ENCODE data around the gene SPX. TPM values are rescaled to one million over a fixed set of nuclear protein-coding genes. Genes with fewer than 3 reads are reported as not detected.

SPX gene
- polyA plus RNA-seq, 1 of the 3 experiments (the other 2 are of a cell fraction), result not detected

GRCh38 chr12:21576431-21576830, 50.3 kb downstream of the SPX start:
- DNase-seq, result peak; percentile 9
- ChIA-PET CTCF (interaction anchor here (0.9 kb wide), 1 partner anchor 75 kb away, joined by 4 read pairs; the partner anchor contains the start of genes GOLT1B and RECQL), POLR2A (no interaction called here)
- Histone ChIP-seq H3K4me1 (ENCODE audit: control insufficient read depth in 1 of 2, insufficient read depth in 2 of 2, low read depth in 1 of 2, low read length in 1 of 2) (no peaks in the 10 kb centered on the region; a peak in 1 of 4 replicates), H3K27ac (ENCODE audit: low read depth in 2 of 2, low read length in 1 of 2) (no peak overlapping the region), H3K9ac (no peak overlapping the region), H3K27me3 (ENCODE audit: insufficient read depth) (0 out of 2 replicates have a peak, but pooled peaks cover 4% of the 10 kb centered on the region), H3K9me3 (no peaks in the 10 kb centered on the region), H3F3A (replicated peaks; ENCODE audit: insufficient read depth) (no peaks in the 10 kb centered on the region), H2AFZ (ENCODE audit: low read depth) (no peak overlapping the region), H3K9me2 (no peaks in the 10 kb centered on the region), H3K4me2 (no peak overlapping the region), H3K4me3 (ENCODE audit: low read depth in 2 of 2, low read length in 1 of 2) (no peak overlapping the region), H3K79me2 (ENCODE audit: insufficient read depth) (no peaks in the 10 kb centered on the region), H4K20me1 (ENCODE audit: insufficient read depth) (no peaks in the 10 kb centered on the region), H3K36me3 (replicated peaks in 1 of 2; ENCODE audit: control insufficient read depth in 1 of 2, insufficient read depth in 2 of 2, low read length in 1 of 2) (no peaks in the 10 kb centered on the region)
- WGBS (ENCODE audit: low lambda C conversion rate), result 10% methylated on average over 2 of the region's 2 CpGs
- TF ChIP-seq GABPA (IDR thresholded peaks at IDR 0.05; ENCODE audit: low read depth), result no peak
- TF ChIP-seq GATA2 (CRISPR knock-in tag; IDR thresholded peaks at IDR 0.05), result peak; percentile 37; the same call in 1 of the 2 replicates
- TF ChIP-seq RCOR1 (IDR thresholded peaks at IDR 0.05; ENCODE audit: low read length), result 0 out of 2 replicates have a peak, but pooled peaks have one; percentile 13
- no peak for TF ChIP-seq YY1 (IDR thresholded peaks at IDR 0.05; ENCODE audit: low read depth)
- no peak for TF ChIP-seq RAD21 (IDR thresholded peaks at IDR 0.05; ENCODE audit: low read length)
- 0 out of 4 replicates have a peak, but pooled peaks of 1 of the 2 experiments have one; percentile 13 for TF ChIP-seq EP300 (IDR thresholded peaks at IDR 0.05; ENCODE audit: borderline replicate concordance in 1 of 2, low read depth in 1 of 2, low read length in 1 of 2)

- TF ChIP-seq RFX5 (IDR thresholded peaks at IDR 0.05; ENCODE audit: low read length) (no peak), USF2 (IDR thresholded peaks at IDR 0.05; ENCODE audit: borderline replicate concordance, low read depth, low read length) (no peak), MAX (IDR thresholded peaks at IDR 0.05; ENCODE audit: low read depth) (no peak), GABPA (IDR thresholded peaks at IDR 0.05; ENCODE audit: low read depth) (no peak), TEAD4 (IDR thresholded peaks at IDR 0.05; ENCODE audit: borderline replicate concordance, insufficient read depth) (no peak), POLR2AphosphoS5 (IDR thresholded peaks at IDR 0.05; ENCODE audit: low read depth, low read length) (no peak), RCOR1 (IDR thresholded peaks at IDR 0.05; ENCODE audit: low read length) (no peak), RXRA (IDR thresholded peaks at IDR 0.05; ENCODE audit: borderline replicate concordance, low read depth) (no peak), CHD2 (IDR thresholded peaks at IDR 0.05; ENCODE audit: low read length, partially characterized antibody) (no peak)
- H3K9ac ChIP-seq, result no peak overlapping the region
- ChIA-PET CTCF (no interaction called here), POLR2A (no interaction called here)
- no peaks in the 10 kb centered on the region for H3F3A ChIP-seq (replicated peaks; ENCODE audit: insufficient read depth)
- no peaks in the 10 kb centered on the region for H3K79me2 ChIP-seq (ENCODE audit: insufficient read depth)
- no peaks in the 10 kb centered on the region for H3K9me3 ChIP-seq
- no peak for DNase-seq
- H3K27me3 ChIP-seq (ENCODE audit: insufficient read depth), result 0 out of 2 replicates have a peak, but pooled peaks cover under 1% of the 10 kb centered on the region
- no peak overlapping the region for H2AFZ ChIP-seq (ENCODE audit: low read depth)
- H3K27ac ChIP-seq (ENCODE audit: low read depth in 2 of 2, low read length in 1 of 2), result no peak overlapping the region
- H4K20me1 ChIP-seq (ENCODE audit: insufficient read depth), result no peaks in the 10 kb centered on the region
- no peaks in the 10 kb centered on the region for H3K36me3 ChIP-seq (replicated peaks in 1 of 2; ENCODE audit: control insufficient read depth in 1 of 2, insufficient read depth in 2 of 2, low read length in 1 of 2)
- no peaks in the 10 kb centered on the region for H3K9me2 ChIP-seq
- H3K4me3 ChIP-seq (ENCODE audit: low read depth in 2 of 2, low read length in 1 of 2), result no peak overlapping the region
- 93% methylated on average over 1 of the region's 1 CpG for WGBS (ENCODE audit: low lambda C conversion rate)
- no peaks in the 10 kb centered on the region; a peak in 1 of 4 replicates for H3K4me1 ChIP-seq (ENCODE audit: control insufficient read depth in 1 of 2, insufficient read depth in 2 of 2, low read depth in 1 of 2, low read length in 1 of 2)
- no peak overlapping the region for H3K4me2 ChIP-seq
Measured at GRCh38 chr12:21577516-21577915, 51.4 kb downstream of the SPX start.

Measured in SK-N-SH (cell line).